SK-N-MC (cell line): ENCODE measurements around the gene APOBEC3H.

Experiments
- EZH2 ChIP-seq: fragments of 200-600 bp; sonication (generic); IDR thresholded peaks from one replicate; pipeline ENCODE4 v1.6.1; 2017; ENCODE audit warnings: antibody characterized with exemption
- FOXP2 ChIP-seq: optimal IDR thresholded peaks from 2 replicates; pipeline ENCODE3; 2011; ENCODE audit warnings: mild to moderate bottlenecking, moderate library complexity; ENCODE audit not compliant: insufficient read depth; ENCODE audit errors: extremely low read length, control extremely low read depth
- POLR2AphosphoS5 ChIP-seq: IDR thresholded peaks from 2 replicates; pipeline ENCODE4 v1.6.1; 2012; ENCODE audit warnings: mild to moderate bottlenecking, low read depth, low read length, borderline replicate concordance

DNA sequence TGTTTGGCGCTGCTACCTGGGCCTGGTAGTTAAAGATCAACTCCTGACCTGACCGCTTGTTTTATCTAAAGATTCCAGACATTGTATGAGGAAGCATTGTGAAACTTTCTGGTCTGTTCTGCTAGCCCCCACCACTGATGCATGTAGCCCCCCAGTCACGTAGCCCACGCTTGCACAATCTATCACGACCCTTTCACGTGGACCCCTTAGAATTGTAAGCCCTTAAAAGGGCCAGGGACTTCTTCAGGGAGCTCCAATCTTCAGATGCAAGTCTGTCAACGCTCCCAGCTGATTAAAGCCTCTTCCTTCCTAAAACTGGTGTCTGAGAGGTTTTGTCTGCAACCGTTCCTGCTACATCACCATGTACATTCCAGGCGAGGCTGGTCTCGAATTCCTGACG is 41.4 kb upstream of the APOBEC3H start:
- TF ChIP-seq EZH2 = no peak
- TF ChIP-seq POLR2AphosphoS5 = no peak
- no peak for TF ChIP-seq FOXP2
